GM18502 (cell line): Measurements from ENCODE around the gene RPS6KA2.

Experiments used
- ATAC-seq: cut with Tn5 transposase; IDR thresholded peaks from one replicate; pipeline ENCODE4 v1.9.1; 2021; ENCODE audit warnings: mild to moderate bottlenecking; ENCODE audit not compliant: unreplicated experiment, poor library complexity

The RPS6KA2 gene

DNA sequence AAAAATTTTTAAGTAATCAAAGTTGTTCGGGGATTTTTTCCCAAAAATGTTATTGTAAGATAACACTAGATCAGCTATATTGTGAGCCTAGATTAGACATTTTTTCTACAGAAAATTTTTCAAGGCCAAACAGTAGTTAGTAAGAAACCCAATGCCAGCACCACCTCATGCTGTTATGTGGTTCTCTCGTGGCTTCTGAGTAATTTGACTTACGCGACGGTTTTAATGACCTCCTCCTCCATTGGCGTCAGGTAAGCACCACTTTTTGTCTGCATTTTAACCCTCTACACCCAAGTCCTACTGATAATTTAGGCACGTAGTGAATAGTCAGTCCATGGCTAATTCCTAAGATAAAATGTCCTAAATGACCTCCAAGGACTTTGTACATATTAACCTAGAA, 9.7 kb downstream of the RPS6KA2 start:
- ATAC-seq: no peak

DNA sequence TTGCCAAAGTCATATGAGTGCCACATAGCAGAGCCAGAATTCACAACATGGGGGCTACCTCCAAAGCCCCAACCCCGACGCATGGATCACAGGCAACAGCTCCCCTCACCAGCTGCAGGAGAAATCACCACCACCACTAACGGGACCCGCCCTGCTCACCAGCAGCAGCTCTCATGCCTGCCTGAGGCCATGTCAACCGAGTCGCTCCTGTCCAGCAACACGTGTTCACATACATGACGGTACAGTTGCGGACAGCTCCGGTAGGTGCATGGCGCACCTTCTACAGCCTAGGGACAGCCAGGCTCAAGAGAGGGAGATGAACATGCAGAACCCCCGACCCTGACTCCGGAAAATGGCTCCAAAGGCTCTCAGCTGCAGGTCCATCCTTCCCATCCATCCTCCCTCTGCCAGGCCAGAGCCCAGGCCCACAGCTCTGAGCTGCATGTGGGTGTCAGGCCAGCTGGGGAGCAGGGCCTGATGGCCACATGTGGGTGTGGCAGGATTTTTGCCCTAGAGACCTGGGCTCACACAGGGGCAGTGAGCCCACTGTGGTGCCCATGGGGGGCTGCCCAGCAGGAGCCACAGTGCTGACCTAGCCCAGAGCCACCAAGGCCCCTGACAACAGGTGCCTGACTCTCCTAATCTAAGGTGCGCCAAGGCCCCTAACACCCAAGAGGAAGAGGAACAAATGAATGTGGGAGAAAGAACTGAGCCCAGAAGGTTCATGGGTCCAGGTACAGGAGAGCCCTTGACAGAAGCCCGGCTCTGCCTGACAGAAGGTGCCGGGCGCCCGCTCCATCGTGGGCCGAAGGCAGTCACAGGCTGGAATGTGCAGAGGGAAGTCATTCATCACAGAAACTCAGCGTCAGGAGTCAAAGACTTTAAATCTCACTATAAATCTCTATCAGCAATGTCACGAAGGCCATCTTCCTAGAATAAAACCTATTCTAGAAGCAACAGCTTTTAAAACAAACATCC, 10.5 kb downstream of the RPS6KA2 start:
- ATAC-seq: no peak

DNA sequence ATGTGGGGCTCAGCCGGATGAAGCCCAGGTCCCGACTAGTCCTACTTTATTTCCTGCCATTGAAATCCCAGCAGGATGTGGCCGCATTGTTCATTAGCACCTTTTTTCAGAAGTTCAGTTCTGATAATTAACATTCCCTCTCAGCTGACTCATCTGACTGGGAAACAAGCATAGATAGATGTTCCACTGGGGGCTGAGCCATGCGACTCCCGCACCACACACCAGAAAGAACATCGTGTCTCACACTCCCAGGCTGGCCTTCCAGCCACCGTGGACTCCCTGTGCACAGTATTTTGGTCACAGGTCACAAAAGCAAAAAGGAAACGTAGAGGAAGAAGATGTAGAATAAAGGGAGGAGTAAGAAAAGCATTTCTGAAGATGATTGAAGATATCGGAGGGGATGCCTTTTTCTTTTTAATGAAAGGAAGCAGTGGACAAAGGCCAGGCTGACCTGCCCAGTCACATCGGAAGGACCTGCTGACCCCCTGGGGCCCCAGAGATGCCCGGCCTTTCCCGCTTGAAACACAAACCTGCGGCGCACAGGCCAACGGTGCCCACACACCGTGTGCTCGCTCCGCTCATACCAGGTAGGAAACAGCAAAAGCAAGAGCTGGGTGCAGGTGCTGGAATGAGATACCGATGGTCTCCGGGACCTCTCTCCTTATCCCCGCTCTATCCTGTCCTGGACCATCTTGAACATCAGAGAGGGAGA, 11.8 kb downstream of the RPS6KA2 start:
- no peak for ATAC-seq

DNA sequence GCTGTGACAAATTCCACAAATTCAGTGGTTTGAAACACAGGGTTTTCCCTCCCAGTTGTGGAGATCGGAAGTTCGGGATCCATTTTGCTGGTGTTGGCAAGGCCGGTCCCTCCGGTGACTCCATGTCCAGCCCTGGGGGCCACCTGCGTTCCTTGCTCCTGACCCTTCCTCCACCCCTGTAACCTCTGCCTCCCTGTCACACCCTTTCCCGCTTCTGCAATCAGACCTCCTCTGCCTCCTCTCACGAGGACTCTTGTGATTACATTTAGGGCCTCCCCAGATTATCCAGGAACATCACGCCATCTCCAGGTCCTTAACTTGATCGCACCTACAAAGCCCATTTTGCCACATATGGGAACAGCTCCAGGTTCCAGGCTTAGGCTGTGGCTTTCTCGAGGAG, 12.5 kb downstream of the RPS6KA2 start:
- no peak for ATAC-seq

DNA sequence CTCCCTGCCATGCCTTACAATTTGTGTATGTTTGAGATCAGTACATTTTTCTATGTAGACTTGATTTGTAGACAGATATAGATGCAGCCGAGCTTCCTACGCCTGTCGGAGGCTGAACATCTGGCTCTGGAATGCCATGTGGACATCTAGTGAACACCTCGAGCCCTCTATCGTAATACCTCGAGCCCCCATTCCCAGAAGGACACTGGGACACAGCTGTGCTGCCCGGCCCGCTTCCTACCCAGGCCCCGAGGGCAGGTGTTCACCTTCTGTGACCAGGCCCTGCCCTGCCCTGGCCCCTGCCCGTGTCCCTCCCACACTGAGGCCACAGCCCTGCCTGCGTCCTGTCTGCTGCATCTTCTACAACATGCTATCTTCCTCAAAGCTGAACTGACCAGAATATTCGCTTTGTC, 12.9 kb downstream of the RPS6KA2 start:
- no peak for ATAC-seq

DNA sequence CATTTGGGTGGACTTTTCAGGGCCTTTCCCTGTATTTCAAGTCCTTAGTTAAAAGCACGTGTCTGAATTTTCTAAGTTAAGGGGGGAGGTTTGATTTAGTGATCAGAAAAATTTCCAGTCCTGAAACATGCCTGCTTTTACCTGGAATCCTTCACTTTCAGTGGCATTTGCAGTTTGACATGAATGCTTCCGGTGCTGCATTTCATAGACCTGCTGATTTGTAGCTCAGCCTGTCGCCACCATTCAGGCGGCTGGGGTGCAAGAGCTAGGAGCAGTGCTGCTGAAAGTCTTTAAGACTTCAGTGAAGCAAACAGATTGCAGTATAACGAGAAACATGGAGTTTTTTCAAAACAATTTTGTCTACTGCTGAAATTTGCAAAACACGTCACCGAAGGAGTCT, 14.0 kb downstream of the RPS6KA2 start:
- ATAC-seq: no peak

DNA sequence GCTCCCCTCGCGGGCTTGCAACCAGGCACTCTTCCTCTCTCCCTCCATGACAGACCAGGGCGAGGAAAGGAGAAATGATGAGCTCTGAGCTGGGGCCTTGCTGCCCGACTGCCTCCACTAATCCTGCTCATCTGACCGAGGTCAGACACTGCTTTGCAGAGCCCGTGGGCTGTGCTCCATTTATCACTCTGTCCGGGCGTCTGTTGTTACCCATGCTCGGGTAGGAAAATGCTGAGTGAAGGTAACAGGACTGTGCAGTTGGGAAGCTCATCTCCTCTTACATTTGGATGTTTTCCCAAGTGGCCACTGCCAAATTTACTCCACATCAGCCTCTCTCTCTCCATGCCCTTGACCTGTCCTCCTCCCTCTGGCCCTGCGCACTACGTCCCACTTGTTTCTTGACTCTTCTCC, 14.6 kb downstream of the RPS6KA2 start:
- ATAC-seq: no peak

DNA sequence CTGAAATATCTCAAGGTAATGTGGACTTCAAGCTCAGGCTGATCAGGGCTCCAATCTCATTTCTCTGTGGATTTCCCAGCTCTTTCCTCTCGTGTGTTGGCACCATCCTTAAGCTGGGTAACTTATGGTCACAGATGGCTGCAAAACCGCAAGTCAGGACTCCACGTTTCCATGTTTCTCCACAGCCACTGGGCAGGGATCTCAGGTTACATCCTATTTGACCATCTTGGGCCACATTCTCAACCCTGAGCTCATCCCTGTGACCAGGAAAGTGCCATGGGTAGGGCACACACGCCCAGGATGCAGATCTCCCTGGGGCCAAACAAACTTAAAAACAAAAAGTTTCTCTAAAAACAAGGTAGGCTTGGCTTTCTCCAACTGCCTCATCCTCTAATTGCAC, 15.4 kb downstream of the RPS6KA2 start:
- ATAC-seq: no peak

DNA sequence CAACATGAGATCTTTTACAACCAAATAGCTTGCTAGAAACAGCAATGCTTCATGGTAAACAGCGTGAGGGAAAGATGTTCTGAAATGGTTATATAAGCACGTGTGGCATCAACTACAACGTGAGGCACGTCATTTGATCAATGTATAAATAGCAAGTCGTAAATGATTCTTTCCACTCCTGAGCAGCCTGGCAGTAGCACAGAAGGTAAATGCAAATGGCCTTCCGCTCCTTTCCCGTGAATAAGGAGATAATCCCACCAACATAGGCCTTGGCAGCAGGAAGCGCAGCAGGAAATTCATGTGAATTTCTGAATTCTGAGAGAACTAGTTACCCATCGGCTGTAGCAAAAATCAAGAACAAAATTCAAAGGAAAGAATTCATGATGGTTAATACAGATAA, 17.0 kb downstream of the RPS6KA2 start:
- ATAC-seq: no peak

DNA sequence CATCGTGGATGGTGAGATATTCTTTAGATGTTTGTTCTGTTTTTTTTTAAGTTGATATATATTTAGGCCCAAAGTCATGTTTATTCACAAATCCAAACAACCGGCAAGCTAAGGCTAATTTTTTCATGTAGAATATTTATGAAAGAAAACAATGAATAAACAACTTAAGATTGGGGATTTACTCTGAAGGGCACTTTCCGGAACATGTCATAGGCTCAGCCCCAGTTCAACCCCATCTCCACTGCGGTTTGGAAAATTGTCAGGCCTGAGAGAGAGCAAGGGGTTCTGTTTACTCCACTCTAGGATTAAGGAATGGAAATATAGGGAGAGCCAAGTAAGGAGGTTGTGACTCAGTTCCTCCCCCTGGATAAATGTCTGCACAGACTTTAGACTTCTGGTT, 18.3 kb downstream of the RPS6KA2 start:
- no peak for ATAC-seq

DNA sequence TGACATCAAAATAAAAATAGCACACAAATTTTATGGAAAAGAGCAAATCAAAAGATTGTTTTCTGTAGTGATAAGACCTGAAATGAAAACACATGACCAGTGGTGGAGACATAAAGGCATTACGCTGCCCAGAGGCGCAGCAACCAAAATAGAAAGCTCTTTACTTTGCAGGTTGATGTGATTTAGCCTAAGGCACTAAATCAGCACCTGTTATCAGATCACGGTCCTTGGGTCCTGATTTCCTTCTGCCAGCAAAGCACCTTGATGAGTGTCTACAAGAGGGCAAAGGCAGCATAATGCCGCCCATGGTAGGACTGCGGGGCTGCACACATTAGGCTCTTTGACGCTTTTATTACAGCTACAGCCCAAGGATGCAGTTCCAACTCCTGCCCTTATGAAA, 21.3 kb downstream of the RPS6KA2 start:
- ATAC-seq: no peak

DNA sequence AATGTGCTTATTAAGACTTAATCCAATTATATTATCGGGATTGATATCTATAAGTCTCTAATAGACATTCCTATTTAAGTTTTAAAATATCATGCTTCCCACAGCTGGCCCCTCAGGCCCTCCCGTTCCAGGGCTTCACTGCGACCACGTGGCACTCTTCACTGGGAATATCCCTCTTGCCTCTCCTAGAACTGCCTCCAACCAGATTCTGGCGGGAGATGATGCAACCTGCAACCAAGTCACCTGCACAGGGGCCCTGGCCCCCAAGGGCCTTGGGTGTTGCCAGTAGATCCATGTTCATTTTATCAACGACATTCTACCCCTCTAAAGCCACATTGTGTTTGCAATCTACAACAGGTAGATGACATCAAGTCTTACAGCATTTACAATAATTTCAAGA, 22.1 kb downstream of the RPS6KA2 start:
- no peak for ATAC-seq

DNA sequence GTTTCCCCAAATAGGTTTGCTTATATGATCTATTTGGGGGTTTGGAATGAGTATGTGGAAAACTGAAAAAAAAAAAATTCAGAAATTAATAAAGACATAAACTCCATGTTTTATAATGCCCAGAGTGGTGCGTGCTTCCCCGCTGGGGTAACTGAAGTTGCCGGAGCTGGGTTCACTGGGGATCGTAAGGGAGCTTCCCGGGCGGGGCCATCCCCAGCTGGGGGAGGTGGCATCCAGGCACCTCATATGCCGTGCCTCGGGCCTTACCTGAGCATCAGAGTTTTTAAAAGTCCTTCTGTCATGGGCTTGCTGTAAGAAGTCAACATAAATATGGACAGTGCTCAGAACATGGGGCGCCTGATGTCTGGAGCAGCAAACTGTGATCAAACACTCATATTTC, 22.7 kb downstream of the RPS6KA2 start:
- no peak for ATAC-seq

DNA sequence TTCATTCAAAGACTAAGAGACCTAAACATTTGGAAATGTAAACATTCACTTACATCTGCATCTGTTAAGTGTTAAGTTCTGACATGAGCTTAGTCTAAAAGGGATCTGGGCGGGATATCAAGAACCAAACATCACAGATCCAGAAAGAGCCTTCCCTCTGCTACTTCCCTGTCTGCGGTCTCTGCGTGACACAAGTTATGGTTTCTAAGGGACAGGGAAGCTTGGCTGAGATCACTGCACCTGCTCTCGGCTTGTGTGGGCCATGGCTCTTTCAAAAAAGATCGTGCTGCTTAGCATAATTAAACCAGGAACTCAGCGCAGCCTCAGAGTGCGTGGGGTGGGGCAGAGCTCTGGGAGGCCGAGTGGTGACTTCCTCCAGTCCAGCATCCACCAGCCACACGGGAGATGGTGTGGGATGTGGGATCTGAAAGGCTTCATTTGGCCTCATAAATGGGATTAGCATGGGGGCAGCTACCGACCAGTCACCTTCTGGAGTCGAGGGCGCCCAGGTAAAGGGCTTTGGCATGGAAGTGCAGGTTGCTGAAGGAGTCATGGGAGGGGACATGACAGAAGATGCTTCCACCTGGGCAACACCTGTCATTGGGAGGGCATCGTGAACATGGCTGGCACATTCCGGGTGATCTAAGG, 23.9 kb downstream of the RPS6KA2 start:
- no peak for ATAC-seq

DNA sequence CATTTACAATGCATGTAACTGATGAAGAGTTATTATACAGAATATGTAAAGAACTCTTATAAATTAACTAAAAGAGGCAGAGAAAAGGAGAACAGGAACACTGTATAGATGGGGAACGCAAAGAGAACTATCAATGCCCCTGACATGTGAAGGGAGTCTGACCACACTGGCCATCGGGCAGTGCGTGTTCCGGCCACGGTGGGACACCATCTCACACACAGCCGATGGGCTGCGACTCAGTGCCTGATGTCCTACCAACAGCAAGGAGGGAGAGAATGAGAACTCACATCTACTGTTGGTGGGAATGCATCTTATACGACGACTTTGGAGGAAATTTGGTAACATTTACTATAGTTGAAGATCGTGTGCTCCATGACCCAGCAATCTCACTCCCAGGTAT, 25.1 kb downstream of the RPS6KA2 start:
- ATAC-seq: no peak

DNA sequence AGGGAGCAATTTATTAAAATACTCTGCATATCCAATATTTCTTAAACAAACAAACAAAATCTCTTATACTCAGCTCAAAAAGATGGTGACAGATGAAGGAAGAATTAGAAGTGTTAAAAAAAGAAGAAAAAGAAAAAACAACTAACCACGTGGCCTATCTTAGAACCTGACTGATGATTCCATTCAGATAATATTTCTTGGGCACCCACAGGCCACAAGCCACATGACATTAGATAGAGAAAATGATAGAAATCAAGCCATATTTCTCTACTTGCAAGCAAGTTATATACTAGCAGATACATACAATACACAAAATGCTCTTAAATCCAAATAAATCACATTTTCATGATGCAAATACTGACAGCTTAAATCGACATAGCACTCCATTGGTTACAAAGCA, 26.1 kb downstream of the RPS6KA2 start:
- no peak for ATAC-seq

DNA sequence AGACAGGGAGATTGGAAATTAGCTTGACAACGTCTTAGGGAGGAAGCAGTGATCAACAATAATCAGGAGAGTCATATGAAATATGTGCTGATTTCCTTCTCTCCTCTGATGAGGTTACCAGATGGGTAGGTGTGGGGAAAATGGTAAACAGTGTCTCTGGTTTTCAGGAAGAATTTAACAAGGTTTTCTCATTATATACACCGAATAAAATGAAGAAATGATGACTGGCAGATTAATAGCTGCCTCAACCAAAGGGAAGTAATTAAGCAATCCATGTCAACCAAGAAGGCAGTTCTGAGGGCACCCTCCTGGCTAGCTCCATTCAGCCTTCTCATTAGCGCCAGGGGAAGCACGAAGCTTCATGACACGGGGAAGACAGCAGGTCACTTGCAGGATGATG, 27.8 kb downstream of the RPS6KA2 start:
- ATAC-seq: no peak

DNA sequence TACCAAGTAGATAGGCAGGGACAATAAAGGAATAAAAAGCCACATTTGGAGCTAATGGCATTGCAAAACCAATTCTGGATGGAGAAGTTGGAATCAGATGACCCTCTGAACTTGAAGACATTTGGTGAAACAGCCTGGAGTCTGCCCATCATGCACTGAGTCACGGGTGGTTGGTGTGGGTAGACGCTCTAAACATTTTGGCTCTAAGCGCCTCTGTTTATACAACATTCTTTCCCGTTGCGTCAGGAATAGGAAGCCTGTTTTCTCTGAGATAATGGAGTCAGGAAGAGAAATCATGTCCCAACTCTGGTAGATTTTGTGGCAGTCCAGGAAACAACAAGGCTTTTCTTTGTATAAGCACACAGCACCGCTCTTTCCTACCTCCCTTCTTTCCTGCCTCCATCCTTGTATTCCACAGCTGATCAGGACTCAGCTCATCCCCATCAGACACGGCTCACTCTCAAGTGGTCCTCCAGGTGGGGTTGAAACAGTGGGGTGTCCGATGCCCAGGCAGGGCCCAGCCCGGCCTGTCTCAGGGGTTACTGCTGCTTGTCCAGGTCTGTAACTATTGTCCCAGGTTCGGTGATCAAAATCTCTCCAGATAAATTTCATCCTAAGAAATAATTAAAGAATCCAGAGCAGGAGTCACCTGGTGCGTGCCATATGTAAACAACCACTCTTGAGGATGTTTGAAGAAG, 28.5 kb downstream of the RPS6KA2 start:
- no peak for ATAC-seq

DNA sequence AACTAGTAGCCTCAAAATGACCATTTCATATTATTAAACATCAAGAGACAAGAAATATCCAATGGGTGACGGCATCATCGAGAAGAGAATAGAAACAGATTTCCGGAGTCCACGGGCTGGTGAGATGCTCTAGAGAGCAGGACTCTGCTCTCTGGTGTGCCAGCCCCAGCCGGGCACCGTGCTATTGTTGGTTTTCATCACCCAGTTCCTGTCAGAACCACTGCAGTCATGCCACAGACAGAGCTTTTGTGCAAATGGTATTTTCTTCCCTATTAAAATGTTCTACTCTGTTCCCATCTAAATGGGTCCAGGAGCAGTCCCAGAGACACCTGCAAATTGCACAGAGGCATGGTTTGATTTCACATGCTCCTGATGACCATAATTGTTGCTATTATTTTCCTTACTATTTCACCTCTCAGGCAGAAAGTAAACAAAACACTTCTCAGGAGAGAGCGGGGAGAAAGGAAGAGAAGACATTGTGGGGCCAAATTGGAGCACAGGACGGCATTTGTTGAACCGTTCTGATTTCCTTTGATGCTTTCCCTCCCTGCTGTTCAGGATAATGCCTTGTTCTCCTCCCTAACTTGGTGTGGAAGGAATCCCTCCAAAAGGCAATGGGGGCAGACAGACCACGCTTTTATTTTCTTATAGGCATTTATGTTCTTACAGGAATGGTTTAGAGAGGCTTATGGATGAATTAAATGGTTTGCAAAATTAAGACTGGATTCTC, 29.2 kb downstream of the RPS6KA2 start:
- ATAC-seq: no peak
